HepG2 (cell line): ENCODE measurements around the gene ARRDC1. TPM values are rescaled to one million over a fixed set of nuclear protein-coding genes. Genes with fewer than 3 reads are reported as not detected.
A peak's percentile ranks its signal among the peaks of the same experiment; 100 is the strongest.

Experiments used
- ATRX ChIP-seq: sonication (generic); formaldehyde crosslinking; IDR thresholded peaks from 2 replicates; pipeline ENCODE4 v1.4.0; 2020; ENCODE audit warnings: missing genetic modification reagents, borderline replicate concordance
- E2F1 ChIP-seq: sonication (generic); formaldehyde crosslinking; IDR thresholded peaks from 2 replicates; pipeline ENCODE4 v1.5.0; 2020; ENCODE audit warnings: missing genetic modification reagents
- FOXP4 ChIP-seq: sonication (generic); formaldehyde crosslinking; IDR thresholded peaks from 2 replicates; pipeline ENCODE4 v1.4.0; 2020; ENCODE audit warnings: missing genetic modification reagents
- GLI4 ChIP-seq: sonication (generic); formaldehyde crosslinking; IDR thresholded peaks from 2 replicates; pipeline ENCODE4 v1.5.1; 2020; ENCODE audit warnings: missing genetic modification reagents, mild to moderate bottlenecking, moderate library complexity, borderline replicate concordance
- HOXA3 ChIP-seq: sonication (generic); formaldehyde crosslinking; IDR thresholded peaks from 2 replicates; pipeline ENCODE4 v1.5.0; 2020; ENCODE audit warnings: missing genetic modification reagents
- MLLT10 ChIP-seq: sonication (generic); formaldehyde crosslinking; IDR thresholded peaks from 2 replicates; pipeline ENCODE4 v1.4.0; 2020; ENCODE audit warnings: missing genetic modification reagents
- POLR2AphosphoS5 ChIP-seq: IDR thresholded peaks from 2 replicates; pipeline ENCODE4 v1.6.1; 2012; ENCODE audit warnings: low read depth, low read length
- PTBP1 ChIP-seq: fragments of 200-400 bp; formaldehyde crosslinking; IDR thresholded peaks from 2 replicates; pipeline ENCODE4 v1.6.1; 2018; ENCODE audit warnings: low read length, low read depth; ENCODE audit not compliant: poor library complexity, severe bottlenecking
- SNAPC5 ChIP-seq: sonication (generic); formaldehyde crosslinking; IDR thresholded peaks from 2 replicates; pipeline ENCODE4 v1.8.1; 2023; ENCODE audit warnings: mild to moderate bottlenecking, missing genetic modification reagents, borderline replicate concordance
- TBL1XR1 ChIP-seq: fragments of 150-350 bp; IDR thresholded peaks from 2 replicates; pipeline ENCODE4 v1.6.1; 2014; ENCODE audit warnings: borderline replicate concordance, low read length; ENCODE audit not compliant: partially characterized antibody
- THAP11 ChIP-seq: IDR thresholded peaks from 2 replicates; pipeline ENCODE4 v1.6.1; 2016; ENCODE audit warnings: missing biosample characterization, missing genetic modification reagents
- TRIM24 ChIP-seq: sonication (generic); formaldehyde crosslinking; IDR thresholded peaks from 2 replicates; pipeline ENCODE4 v1.8.0; 2022; ENCODE audit warnings: mild to moderate bottlenecking, missing genetic modification reagents
- YEATS2 ChIP-seq: sonication (generic); formaldehyde crosslinking; IDR thresholded peaks from 2 replicates; pipeline ENCODE4 v1.4.0; 2020; ENCODE audit warnings: missing genetic modification reagents, borderline replicate concordance
- ZMAT3 ChIP-seq: sonication (generic); formaldehyde crosslinking; conservative IDR thresholded peaks from 2 replicates; pipeline ENCODE4 v1.7.0; 2021; ENCODE audit warnings: missing genetic modification reagents
- ZNF224 ChIP-seq: sonication (generic); formaldehyde crosslinking; IDR thresholded peaks from 2 replicates; pipeline ENCODE4 v1.5.0; 2020; ENCODE audit warnings: mild to moderate bottlenecking, missing genetic modification reagents
- ZNF446 ChIP-seq: sonication (generic); formaldehyde crosslinking; IDR thresholded peaks from 2 replicates; pipeline ENCODE4 v1.5.0; 2020; ENCODE audit warnings: mild to moderate bottlenecking, missing genetic modification reagents
- ZNF556 ChIP-seq: sonication (generic); formaldehyde crosslinking; IDR thresholded peaks from 2 replicates; pipeline ENCODE4 v1.4.0; 2020; ENCODE audit warnings: mild to moderate bottlenecking, missing genetic modification reagents, borderline replicate concordance
- ZNF776 ChIP-seq: sonication (generic); formaldehyde crosslinking; IDR thresholded peaks from 2 replicates; pipeline ENCODE4 v1.4.0; 2020; ENCODE audit warnings: mild to moderate bottlenecking, missing genetic modification reagents
- polyA plus RNA-seq, 8 experiments: library from polyadenylated mRNA; depleted of rRNA in 3 of 8; stranded (reverse) in 7 of 8; unstranded in 1 of 8; fragments of >200 nt; fragmentation: Illumina TruSeq in 4 of 8; extraction: Trizol in 4 of 8; gene quantifications; 2 replicates each; pipeline versions ENCODE4 v1.2.1 to v1.2.3, GENCODE V29; 2011 to 2016; ENCODE audit warnings: low read depth in 4 of 8, missing spikeins in 1 of 8, mixed read lengths in 1 of 8; ENCODE audit not compliant: insufficient read depth in 1 of 8
- total RNA-seq, 5 experiments: library from RNA; depleted of rRNA; stranded (reverse); fragments of >200 nt; fragmentation: Illumina TruSeq; extraction: Trizol; gene quantifications; 2 replicates each; pipeline ENCODE4 v1.2.3, GENCODE V29; 2016; ENCODE audit warnings: low read depth in 1 of 5
- TF ChIP-seq, protein P1 (sequence below): sonication (generic); formaldehyde crosslinking; IDR thresholded peaks from 2 replicates; pipeline ENCODE4 v1.4.0; 2020; ENCODE audit warnings: mild to moderate bottlenecking, missing genetic modification reagents
- TF ChIP-seq, protein P2 (sequence below): sonication (generic); formaldehyde crosslinking; IDR thresholded peaks from 2 replicates; pipeline ENCODE4 v1.4.0; 2020; ENCODE audit warnings: missing genetic modification reagents

Gene ARRDC1
- total and polyA plus RNA-seq, 2 of the 13 experiments (the other 11 are each of a cell fraction or from before 2014, with no cell fraction given) = 21.7 to 44.4 TPM

DNA sequence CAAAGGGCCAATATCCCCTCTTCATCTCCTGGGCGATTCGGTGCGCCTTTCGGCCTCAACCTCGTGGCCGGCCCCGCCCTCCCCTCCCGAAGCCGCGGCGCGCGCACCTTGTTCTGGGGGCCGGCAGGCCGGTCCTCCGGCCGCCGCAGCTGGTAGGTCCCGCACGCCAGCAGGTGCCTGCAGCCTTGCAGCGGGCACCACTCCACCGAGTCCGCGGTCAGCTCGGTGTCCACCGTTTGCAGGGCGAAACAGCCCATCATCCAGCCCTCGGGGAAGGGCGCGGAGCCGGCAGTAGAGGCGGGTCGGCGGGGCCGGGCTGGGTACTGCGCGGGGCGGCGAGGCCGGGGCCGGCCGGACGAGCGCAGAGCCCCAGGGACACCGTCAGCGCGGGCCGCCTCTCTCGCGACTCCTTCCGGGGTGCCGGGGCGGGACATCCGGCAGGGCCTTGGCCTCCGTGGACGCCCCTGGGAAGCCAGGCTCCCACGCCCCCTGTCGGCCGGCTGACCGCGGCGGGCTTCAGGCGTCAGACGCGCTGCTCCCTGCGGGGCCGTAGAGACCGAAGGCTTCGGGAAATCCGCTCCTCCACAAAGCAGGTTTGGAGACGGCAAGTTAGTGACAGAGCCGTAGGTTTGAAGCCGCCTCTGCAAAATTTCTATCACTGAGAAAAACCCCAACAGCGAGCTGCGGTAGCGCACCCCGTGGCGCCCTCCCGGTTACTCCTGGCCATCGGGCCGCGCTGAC, 26.8 kb upstream of the ARRDC1 start, which contains the start of gene DPH7 (continued):
- TF ChIP-seq SNAPC5 (CRISPR knock-in tag) (no peak), MLLT10 (CRISPR knock-in tag) (no peak), E2F1 (CRISPR knock-in tag) (peak; percentile 78; the same call in 1 of the 2 replicates), THAP11 (peak; percentile 95), ZNF224 (CRISPR knock-in tag) (no peak), ZNF446 (peak; percentile 52), ZNF776 (peak; percentile 72; the same call in 1 of the 2 replicates), TRIM24 (CRISPR knock-in tag) (no peak), ZMAT3 (CRISPR knock-in tag) (peak; percentile 24; the same call in 1 of the 2 replicates), TBL1XR1 (no peak), ZNF556 (CRISPR knock-in tag) (peak; percentile 28; the same call in 1 of the 2 replicates), FOXP4 (CRISPR knock-in tag) (0 out of 2 replicates have a peak, but pooled peaks have one; percentile 11), YEATS2 (CRISPR knock-in tag) (peak; percentile 90), HOXA3 (CRISPR knock-in tag) (peak; percentile 89), POLR2AphosphoS5 (peak; percentile 69), PTBP1 (no peak), GLI4 (CRISPR knock-in tag) (peak; percentile 61; the same call in 1 of the 2 replicates), ATRX (CRISPR knock-in tag) (no peak)
- TF ChIP-seq, protein P1, sequence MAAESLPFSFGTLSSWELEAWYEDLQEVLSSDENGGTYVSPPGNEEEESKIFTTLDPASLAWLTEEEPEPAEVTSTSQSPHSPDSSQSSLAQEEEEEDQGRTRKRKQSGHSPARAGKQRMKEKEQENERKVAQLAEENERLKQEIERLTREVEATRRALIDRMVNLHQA (CRISPR knock-in tag) = no peak
- TF ChIP-seq, protein P2, sequence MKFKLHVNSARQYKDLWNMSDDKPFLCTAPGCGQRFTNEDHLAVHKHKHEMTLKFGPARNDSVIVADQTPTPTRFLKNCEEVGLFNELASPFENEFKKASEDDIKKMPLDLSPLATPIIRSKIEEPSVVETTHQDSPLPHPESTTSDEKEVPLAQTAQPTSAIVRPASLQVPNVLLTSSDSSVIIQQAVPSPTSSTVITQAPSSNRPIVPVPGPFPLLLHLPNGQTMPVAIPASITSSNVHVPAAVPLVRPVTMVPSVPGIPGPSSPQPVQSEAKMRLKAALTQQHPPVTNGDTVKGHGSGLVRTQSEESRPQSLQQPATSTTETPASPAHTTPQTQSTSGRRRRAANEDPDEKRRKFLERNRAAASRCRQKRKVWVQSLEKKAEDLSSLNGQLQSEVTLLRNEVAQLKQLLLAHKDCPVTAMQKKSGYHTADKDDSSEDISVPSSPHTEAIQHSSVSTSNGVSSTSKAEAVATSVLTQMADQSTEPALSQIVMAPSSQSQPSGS (CRISPR knock-in tag) = peak; percentile 47; the same call in 1 of the 2 replicates
